ENCODE measurements around the gene REC8.

REC8 gene, protein sequence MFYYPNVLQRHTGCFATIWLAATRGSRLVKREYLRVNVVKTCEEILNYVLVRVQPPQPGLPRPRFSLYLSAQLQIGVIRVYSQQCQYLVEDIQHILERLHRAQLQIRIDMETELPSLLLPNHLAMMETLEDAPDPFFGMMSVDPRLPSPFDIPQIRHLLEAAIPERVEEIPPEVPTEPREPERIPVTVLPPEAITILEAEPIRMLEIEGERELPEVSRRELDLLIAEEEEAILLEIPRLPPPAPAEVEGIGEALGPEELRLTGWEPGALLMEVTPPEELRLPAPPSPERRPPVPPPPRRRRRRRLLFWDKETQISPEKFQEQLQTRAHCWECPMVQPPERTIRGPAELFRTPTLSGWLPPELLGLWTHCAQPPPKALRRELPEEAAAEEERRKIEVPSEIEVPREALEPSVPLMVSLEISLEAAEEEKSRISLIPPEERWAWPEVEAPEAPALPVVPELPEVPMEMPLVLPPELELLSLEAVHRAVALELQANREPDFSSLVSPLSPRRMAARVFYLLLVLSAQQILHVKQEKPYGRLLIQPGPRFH

DNA sequence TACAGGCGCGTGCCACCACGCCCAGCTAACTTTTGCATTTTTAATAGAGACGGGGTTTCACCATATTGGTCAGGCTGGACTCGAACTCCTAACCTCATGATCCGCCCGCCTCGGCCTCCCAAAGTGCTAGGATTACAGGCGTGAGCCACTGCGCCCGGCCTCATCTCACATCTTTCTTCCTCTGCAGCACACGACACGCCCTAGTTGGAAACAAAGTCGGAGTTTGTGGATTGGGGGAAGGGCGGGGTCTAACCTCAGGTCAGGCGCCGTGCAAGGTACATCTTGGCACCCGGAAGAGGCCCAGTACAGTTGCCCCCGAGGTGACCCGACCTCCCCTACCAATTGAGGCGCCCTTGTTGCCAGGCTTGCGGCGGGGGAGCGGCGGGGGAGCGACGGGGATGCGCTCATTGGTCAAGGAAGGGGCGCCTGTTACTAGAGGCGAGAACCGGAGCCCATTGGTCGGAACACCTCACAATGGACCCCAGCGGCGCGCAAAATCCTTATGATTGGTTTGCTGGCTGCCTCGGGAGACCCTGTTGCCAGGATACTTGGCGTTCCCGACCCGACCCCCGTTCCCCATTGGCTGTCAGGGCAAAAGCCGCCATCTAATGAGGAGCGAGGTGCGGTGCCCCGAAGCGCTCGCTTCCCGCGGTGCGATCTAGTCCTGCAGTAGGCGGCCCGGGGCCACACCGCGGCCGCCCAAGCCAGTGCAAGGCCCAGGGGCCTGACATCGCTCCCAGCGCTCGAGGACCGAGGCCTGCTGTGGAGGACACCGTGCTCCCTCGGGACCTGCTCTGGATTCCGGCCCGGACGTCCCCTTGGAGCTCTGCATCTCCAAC, at the start of gene REC8:
Gene REC8 (plus strand): TSS at position 659 of the 839 bp plus-strand sequence. CDS start 473 bp downstream, outside the sequence.
- no peak for TF ChIP-seq GATA1 (IDR thresholded peaks at IDR 0.05; ENCODE audit: low read depth, low read length)
- peak; percentile 27 for TF ChIP-seq POLR2A (IDR thresholded peaks at IDR 0.05; ENCODE audit: low read length)
- peak; percentile 62 to 82 for DNase-seq

DNA sequence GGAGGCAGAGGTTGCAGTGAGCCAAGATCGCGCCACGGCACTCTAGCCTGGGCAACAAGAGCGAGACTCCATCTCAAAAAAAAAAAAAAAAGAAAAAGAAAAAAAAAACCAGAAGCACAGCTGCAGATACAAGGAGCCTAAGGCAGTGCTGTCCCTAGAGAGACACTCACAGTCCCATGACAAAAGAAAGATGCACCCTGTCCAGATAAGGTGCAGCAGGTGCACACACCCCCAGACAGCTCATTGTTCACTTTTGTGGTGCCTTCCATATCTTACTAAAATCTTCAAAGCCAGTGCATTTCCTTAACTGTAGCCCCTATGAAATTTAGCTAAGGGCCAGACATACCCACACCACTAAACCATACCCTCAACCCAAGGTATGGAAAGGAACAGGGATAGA, 49.5 kb upstream of the REC8 start:
- no peak for DNase-seq
- no peak for TF ChIP-seq GATA1 (IDR thresholded peaks at IDR 0.05; ENCODE audit: low read depth, low read length)
- no peak for TF ChIP-seq POLR2A (IDR thresholded peaks at IDR 0.05; ENCODE audit: low read length)

DNA sequence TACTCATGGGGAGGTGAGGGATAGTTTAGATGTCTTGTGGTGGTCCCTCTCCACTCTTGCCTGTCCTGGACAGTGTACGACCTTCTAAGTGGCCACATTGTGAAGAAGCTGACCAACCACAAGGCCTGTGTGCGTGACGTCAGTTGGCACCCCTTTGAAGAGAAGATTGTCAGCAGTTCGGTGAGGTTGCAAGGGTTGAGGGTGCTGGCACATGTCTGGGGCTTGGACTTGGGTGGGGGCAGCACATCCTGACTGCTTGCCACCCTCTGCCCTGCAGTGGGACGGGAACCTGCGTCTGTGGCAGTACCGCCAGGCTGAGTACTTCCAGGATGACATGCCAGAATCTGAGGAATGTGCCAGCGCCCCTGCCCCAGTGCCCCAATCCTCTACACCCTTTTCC, 49.0 kb upstream of the REC8 start:
- DNase-seq: no peak
- TF ChIP-seq POLR2A (IDR thresholded peaks at IDR 0.05; ENCODE audit: low read length) (no peak), GATA1 (IDR thresholded peaks at IDR 0.05; ENCODE audit: low read depth, low read length) (no peak)

DNA sequence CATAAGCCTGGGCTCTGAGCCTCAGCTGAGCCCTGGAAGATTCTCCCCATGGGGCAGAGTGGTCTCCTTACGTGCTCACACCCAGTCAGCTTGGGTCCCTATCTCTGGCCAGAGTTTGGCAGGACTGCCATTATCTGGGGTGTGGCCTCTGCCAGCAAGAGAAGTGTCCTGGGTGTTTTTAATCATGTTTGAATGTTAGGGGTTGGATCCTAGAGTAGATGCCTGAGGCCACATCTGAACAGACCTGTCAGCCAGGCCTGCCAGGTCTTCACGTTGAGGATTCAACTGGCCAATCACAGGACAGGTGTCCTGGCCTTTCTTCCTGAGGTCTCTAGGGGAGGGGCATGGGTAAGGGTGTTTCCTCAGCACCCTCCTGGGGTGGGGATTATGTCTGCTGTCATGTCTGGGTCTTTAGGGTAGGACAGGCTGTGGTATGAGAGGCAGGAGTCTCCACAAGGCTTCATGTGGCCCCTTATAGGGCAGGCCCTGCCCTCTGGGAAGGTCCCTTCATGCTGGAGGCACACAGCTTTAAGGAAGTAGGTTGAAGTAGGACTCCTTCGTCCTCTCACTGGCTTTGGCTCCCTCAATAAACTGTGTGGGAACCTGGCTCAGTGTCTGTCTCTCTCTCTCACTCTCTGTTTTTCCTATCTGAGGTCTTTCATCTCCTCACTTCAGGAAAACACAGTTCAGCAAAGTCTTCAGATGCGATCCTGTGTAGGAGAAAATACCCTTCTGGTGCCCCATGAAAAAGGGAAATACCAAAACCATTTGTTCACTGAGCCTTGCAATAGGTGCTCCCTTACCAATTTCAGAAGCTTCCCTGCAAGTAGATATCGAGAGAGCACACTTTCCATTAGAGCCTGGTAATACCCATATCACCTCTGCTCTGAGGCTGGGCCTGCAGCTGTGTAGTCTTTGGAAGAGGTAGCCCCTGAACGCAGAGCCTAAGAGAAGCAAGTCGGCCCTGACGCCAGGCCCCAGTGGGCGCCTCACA, 48.2 kb upstream of the REC8 start:
- peak; percentile 74 for TF ChIP-seq POLR2A (IDR thresholded peaks at IDR 0.05; ENCODE audit: low read length)
- TF ChIP-seq GATA1 (IDR thresholded peaks at IDR 0.05; ENCODE audit: low read depth, low read length): no peak
- DNase-seq: peak; percentile 89 to 96

DNA sequence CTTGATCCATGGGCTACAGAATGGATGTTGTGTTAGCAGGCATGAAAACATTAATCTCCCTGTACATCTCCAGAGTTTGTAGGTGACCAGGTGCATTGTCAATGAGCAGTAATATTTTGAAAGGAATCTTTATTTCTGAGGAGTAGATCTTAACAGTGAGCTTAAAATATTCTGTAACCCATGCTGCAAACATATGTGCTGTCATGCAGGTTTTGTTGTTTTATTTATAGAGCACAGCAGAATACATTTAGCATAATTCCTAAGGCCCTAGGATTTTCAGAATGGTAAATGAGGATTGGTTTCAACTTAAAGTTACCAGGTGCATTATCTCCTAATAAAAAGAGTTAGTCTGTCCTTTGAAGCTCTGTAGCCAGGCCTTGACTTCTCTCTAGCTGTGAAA, 44.9 kb upstream of the REC8 start:
- no peak for DNase-seq
- TF ChIP-seq GATA1 (IDR thresholded peaks at IDR 0.05; ENCODE audit: low read depth, low read length): no peak
- TF ChIP-seq POLR2A (IDR thresholded peaks at IDR 0.05; ENCODE audit: low read length): no peak

DNA sequence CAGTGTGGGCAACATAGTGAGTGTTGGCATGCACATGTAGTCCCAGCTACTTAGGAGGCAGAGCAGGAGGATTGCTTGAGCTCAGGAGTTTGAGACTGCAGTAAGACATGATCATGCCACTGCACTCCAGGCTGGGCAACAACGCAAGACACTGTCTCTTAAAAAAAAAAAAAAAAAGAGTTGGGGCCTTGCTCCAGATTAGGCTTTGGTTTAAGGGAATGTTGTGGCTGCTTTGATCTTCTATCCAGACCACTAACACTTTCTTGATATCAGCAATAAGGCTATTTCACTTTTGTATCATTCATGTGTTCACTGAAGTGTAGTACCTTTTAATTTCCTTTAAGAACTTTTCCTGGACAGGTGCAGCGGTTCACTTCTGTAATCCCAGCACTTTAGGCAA, 44.2 kb upstream of the REC8 start:
- no peak for DNase-seq
- TF ChIP-seq POLR2A (IDR thresholded peaks at IDR 0.05; ENCODE audit: low read length) (no peak), GATA1 (IDR thresholded peaks at IDR 0.05; ENCODE audit: low read depth, low read length) (no peak)

DNA sequence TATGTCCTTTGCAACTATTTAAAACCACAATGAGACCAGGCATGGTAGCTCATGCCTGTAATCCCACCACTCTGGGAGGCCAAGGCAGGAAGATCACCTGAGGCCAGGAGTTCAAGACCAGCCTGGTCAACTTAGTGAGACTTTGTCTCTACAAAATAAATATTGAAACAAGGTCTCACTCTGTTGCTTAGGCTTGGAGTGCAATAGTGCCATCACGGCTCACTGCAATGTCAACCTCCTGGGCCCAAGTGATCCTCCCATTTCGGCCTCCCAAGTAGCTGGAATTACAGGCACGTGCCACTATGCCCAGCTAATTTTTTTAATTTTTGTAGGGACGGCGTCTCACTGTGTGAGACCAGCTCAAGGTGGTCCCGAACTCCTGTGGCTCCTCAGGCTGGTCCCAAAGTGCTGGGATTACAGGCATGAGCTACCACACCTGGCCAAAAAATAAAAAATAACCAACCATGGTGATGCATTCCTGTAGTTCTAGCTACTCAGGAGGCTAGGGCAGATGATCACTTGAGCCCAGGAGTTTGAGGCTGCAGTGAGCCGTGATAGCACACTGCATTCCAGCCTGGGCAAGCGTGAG, 42.4 kb upstream of the REC8 start:
- no peak for DNase-seq
- no peak for TF ChIP-seq POLR2A (IDR thresholded peaks at IDR 0.05; ENCODE audit: low read length)
- no peak for TF ChIP-seq GATA1 (IDR thresholded peaks at IDR 0.05; ENCODE audit: low read depth, low read length)

DNA sequence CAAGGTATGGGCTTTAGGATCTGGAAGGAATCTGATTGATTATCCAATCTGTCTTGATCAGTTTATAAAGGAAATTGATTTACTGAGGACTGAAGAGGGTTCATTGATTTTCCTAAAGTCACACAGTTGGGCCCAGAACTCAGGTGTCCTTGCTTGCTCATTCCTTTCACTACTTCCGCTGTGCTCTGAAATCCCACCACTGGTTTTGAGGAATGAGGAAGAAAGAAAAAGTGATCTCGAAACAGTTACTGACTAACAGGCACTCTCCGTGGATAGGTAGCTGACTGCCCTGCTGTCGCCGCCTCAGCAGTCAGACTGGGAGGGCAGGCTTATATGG, 41.5 kb upstream of the REC8 start, which contains the start of gene FITM1:
Gene FITM1 (plus strand): TSS at position 280 of the 337 bp plus-strand sequence. CDS start 905 bp downstream, outside the sequence.
- TF ChIP-seq POLR2A (IDR thresholded peaks at IDR 0.05; ENCODE audit: low read length): no peak
- no peak for TF ChIP-seq GATA1 (IDR thresholded peaks at IDR 0.05; ENCODE audit: low read depth, low read length)

DNA sequence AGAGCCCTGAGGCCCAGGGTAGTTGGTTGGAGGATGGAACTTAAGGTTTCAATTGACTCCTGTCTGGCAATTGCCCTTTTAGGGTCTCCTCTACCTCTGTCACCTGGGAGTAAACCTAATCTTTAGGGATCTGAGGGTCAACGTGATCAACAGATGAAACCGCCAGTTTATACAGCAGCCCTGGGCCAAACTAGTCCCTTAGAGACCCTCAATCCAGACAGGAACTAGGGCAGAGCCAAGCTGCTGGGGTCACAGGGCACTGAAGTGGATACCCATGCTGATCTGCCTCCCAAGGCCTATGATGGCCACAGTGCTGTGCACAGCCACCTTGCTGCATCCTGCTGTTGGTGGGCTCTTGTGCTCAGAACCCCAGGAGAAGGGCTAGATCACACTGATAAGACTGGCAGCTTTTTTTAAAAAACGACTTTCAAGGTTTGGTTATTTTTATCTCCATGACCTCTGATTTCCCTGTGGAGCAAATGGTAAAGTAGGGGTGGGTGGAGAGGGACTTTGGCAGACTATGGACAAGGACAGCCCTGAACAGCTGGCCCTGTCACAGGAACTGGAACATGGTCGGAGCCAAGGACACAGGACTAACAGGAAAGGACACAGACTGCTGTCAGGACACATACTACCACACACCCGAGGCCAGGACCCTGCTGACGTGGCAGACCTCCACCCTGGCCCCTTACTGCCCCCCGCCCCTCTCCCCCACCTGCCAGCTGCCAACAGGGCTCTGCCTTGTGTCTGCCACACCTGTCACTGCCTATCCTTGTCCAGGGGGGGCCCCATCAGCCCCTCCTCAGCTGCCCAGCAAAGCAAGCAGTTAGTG, 40.9 kb upstream of the REC8 start:
- no peak for DNase-seq
- TF ChIP-seq POLR2A (IDR thresholded peaks at IDR 0.05; ENCODE audit: low read length): no peak
- no peak for TF ChIP-seq GATA1 (IDR thresholded peaks at IDR 0.05; ENCODE audit: low read depth, low read length)

More for the DNA sequence above, 41.5 kb upstream of the REC8 start, which contains the start of gene FITM1:
- DNase-seq: no peak

DNA sequence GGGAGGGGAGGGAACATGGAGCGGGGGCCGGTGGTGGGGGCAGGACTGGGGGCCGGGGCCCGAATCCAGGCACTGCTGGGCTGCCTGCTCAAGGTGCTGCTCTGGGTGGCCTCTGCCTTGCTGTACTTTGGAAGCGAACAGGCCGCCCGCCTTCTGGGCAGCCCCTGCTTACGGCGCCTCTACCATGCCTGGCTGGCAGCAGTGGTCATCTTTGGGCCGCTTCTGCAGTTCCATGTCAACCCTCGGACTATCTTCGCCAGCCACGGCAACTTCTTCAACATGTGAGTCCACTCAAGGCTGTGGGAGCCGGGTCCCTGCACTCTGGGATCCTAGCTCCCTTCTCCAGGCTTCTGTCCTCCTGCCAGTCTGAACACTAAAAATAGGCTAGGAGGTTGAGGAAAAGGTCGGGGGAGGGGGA, 40.3 kb upstream of the REC8 start:
- TF ChIP-seq POLR2A (IDR thresholded peaks at IDR 0.05; ENCODE audit: low read length): no peak
- no peak for TF ChIP-seq GATA1 (IDR thresholded peaks at IDR 0.05; ENCODE audit: low read depth, low read length)

DNA sequence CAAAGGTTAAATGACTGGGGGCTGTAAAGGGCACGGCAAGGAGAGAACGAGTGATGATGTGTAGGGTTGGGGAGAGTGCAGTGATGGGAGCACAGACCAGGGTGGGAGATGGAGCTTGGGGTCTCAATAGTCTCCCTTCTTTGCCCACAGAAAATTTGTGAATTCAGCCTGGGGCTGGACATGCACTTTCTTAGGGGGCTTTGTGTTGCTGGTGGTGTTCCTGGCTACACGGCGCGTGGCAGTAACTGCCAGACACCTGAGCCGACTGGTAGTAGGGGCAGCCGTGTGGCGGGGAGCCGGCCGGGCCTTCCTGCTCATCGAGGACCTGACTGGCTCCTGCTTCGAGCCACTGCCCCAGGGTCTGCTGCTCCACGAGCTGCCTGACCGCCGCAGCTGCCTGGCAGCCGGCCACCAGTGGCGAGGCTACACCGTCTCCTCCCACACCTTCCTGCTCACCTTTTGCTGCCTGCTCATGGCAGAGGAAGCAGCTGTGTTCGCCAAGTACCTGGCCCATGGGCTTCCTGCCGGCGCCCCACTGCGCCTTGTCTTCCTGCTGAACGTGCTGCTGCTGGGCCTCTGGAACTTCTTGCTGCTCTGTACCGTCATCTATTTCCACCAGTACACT, 39.7 kb upstream of the REC8 start:
- DNase-seq: no peak
- no peak for TF ChIP-seq GATA1 (IDR thresholded peaks at IDR 0.05; ENCODE audit: low read depth, low read length)
- no peak for TF ChIP-seq POLR2A (IDR thresholded peaks at IDR 0.05; ENCODE audit: low read length)

More for the DNA sequence above, 40.3 kb upstream of the REC8 start:
- no peak for DNase-seq

Data from erythroblast (primary cell).